Cerebellar nuclear complex (tissue), 1 donor: Measurements from ENCODE around the gene CAMLG.
"Not testable (repeated sequence)": the region's sequence is repeated elsewhere in the genome, so short reads cannot be mapped to it uniquely, and the experiment has no call there.

Source experiments
- DNase-seq, 2 experiments: peaks; one replicate each; lab custom pipeline; 2025; lab: John Stamatoyannopoulos, UW

Gene CAMLG

DNA sequence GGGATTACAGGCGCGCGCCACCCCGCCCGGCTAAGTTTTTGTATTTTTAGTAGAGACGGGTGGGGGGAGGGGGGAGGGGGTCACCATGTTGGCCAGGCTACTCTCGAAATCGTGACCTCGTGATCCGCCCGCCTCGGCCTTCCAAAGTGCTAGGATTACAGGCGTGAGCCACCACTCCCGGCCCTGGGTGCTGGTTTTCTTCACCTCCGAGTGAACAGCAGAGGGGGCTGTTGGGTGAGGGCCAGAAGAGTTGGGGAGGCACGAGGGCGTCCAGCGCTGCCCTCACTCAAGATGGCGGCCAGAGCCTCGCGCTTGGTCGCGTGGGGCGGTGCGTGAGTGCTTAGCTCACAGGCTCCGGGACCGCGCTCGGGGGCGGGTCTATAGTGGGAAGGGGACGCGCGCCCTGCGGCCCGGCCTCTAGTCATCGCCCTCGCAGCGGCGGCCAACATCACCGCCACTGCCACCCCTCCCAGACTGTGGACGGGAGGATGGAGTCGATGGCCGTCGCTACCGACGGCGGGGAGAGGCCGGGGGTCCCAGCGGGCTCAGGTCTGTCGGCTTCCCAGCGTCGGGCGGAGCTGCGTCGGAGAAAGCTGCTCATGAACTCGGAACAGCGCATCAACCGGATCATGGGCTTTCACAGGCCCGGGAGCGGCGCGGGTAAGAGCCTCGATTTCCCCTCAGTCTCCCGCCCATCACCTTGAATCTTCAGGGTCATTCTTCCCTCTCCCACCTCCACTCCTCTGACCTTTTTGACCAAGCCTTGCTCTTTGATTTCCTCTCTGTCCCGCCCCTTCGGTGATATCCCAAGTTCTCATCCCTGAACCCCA lies at the start of gene CAMLG:
TSS of gene CAMLG (plus strand) at position 416 of the 830 bp plus-strand sequence. CDS start at position 489, 73 bp downstream.
- DNase-seq, result peak; percentile 78 to 92

DNA sequence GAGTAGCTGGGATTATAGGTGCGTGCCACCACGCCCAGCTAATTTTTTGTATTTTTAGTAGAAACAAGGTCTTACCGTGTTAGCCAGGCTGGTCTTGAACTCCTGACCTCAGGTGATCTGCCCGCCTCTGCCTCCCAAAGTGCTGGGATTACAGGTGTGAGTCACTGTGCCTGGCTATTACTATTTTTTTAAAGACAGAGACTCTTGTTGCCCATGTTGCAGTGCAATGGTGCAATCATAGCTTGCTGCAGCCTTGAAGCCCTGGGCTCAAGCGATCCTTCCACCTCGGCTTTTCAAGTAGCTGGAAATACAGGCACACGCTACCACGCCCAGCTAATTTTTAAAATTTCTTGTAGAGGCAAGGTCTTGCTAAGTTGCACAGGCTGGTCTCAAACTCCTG lies 48.2 kb upstream of the CAMLG start:
- DNase-seq, result not testable (repeated sequence)

DNA sequence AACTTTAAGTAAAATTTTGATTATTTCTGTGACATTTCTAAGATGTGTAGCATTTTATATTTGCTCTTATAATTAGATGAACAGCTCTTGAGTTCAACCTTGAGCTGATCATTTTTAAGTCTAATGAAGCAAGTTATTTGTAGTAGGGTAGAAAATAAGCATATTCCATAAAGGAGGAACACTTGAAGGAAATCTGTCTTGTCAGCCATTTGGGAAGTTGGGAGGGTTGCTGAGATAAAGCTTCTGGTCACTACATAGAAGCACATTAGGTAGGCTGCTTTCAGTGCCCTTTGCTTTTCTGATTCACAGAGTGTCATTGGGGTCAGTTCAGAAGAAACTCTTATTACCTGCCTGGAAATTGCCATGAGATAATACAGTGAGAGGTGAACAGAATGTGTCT lies 45.6 kb upstream of the CAMLG start:
- no peak for DNase-seq

DNA sequence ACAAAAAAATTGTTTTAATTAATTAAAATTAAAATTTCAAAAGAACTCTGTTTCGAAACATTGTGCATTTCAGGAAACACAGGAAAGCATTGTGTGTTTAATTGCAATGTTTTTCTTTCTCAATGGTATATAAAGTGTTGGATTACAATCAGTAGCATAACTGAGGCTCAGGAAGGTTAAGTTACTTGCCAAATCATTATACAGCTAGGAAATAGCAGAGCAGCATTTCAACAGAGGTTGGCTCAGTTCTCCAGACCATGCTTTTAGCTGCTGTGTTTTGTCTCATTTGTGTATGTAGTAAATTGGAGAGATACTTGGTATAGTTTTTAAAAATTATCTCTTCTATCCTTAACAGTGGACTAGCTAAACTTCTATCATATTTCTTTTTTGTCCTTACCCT lies 30.0 kb upstream of the CAMLG start:
- no peak for DNase-seq

DNA sequence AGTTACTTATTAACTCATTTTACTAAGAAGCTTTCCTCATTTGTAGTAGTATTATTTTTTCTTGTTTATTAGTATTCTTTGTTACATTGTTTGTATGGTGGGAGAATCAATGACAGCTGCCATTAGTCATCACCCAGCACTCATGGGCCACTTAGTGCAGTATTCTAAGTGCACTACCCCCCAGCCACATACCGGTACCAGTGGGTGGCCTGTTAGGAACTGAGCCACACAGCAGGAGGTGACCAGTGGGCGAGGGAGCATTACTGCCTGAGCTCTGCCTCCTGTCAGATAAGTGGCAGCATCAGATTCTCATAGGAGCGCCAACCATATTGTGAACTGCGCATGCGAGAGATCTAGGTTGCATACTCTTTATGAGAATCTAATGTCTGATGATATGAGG lies 24.2 kb upstream of the CAMLG start:
- DNase-seq, result no peak

DNA sequence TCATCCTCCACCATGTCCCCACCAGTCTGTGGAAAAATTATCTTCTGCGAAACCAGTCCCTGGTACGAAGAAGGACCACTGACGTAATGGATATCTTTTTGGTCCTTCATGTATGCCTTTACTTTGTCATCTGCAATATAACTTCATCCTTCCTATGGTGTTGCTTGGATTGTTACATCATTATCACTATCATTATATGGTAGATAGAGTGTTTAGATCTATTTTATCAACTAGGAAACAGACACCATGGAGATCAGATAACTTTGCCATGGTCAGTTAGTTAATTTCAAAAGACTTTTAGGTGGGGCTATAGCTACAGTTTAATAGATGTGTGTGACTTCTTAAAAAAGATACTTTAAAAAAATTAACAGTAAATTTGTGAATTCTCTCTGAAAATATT lies 23.8 kb upstream of the CAMLG start:
- DNase-seq, result no peak

DNA sequence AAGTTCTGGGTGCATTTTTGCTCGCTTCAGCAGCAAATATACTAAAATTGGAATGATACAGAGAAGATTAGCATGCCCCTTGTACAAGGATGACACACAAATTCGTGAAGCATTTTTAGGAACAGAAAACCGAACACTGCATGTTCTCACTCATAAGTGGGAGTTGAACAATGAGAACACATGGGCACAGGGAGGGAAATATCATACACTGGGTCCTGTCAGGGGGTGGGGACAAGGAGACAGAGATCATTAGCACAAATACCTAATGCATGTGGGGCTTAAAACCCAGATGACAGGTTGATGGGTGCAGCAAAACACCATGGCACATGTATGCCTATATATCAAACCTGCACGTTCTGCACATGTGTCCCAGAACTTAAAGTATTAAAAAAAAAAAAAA lies 22.9 kb upstream of the CAMLG start:
- not testable (repeated sequence) for DNase-seq

DNA sequence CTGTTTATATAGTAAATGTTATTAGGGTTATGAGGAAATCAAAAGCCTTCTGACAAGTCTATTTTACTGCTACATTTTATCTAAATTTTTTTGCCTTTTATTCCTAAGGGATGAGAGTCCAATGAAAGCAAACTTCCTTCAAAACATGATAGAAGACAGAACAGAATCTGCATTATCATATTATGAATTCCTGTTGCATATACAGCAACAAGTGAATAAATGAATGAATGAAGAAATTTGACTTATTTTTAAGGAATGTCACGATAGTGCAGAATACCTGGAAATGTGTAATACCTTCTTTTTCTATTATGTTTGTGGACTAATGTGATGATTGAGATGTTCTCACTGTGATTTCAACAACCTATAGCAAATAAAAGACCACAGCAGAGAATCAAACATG lies 13.5 kb upstream of the CAMLG start:
- no peak for DNase-seq

DNA sequence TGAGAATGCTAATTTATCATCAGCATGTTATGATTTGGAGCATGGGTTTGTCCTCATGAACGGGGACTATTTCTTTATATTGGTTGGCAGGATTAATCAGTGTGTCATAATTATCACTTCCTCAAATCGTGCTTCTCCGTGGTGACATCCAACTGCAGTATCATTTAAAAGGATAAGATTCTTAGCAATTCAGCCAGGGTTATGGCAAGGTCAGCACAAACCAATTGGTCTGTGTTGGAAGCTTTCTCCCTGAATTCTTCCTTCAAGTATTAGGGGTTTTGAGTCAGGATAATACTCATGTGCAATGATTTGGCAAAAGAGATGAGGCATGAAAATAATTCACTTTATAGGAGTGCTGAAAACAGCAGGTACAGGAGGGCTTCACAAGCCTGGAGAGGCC lies 5.5 kb upstream of the CAMLG start:
- no peak for DNase-seq

DNA sequence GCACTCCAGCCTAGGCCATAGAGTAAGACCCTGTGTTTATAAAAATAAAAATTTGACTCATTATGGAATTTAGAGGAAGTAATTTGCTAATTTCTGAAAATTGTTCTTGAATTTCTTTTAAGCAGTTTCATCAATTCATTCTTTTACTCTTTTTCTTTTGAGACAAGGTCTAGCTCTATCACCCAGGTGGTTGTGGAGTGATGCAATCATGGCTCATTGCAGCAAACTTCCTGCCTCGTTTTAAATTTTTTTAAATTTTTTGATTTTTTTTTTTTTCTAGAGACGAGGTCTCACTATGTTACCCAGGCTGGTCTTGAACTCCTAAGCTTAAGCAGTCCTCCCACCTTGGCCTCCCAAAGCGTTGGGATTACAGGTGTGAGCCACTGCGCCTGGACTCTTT lies 3.1 kb upstream of the CAMLG start:
- DNase-seq, result no peak

DNA sequence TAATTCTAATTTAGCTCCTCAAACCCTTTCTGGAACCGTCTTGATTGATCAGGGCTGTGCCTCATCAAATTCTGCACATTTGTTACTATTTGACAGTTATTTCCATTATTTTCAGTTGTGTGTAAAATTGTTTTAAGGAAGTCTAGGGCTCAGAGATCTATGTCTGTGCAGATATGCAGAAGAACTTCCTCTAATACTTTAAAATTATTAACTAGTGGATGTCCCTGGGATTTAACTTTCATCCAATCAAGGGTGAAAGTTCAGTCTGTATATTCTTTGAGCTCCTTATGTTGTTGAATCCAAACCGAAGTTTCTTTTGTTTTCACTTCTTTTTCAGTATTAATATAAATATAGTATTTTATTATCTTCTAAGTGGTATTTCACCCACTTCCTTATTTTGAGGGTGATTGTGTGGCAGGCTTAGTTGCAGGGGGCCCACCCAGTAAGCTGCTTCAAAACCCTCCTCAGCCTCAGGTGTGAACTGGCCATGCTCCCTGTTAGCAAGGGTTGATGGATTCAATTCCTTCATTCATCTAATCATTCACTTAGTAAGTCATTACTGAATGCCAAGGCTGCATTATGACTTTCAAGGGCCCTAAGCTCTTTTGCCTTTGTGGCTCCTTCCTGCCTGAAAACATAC lies 2.1 kb upstream of the CAMLG start:
- no peak for DNase-seq

DNA sequence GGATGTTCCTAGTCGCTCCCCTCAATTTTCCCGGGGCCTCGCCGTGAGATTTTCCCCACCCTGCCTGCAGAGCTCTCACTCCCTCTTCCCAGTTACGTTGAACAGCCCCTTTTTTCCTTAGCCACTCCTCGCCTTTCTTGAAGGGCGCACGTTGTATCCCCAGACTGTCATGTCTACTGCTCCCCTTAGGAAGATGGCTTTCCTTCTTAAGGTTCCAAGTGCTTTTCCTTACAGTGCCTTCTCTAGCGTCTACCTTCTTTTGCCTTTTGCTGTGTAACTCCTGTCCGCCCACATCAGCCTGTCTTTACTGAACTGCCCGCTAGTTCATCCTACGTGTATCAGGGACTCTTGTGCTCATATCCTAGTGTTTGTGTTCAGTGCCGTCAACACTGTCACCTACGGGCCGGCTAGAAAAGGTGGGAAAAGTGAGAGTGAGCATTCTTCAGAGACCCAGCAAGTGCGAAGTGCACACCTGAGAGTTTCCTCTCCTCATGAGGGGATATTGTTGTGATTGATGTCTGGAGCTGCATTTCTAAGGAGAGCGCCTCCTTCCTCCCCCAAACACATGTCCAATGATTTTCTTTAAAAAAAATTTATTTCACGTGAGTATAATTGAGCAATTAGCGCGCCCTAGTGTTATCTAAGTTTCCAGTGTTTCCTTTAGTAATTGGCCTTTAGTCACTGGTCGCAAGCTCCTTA lies 764 bp downstream of the CAMLG start:
- DNase-seq, result no peak

DNA sequence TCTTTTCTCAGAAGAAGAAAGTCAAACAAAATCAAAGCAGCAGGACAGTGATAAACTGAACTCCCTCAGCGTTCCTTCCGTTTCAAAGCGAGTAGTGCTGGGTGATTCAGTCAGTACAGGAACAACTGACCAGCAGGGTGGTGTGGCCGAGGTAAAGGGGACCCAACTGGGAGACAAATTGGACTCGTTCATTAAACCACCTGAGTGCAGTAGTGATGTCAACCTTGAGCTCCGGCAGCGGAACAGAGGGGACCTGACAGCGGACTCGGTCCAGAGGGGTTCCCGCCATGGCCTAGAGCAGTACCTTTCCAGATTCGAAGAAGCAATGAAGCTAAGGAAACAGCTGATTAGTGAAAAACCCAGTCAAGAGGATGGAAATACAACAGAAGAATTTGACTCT lies 2.7 kb downstream of the CAMLG start:
- DNase-seq, result no peak

DNA sequence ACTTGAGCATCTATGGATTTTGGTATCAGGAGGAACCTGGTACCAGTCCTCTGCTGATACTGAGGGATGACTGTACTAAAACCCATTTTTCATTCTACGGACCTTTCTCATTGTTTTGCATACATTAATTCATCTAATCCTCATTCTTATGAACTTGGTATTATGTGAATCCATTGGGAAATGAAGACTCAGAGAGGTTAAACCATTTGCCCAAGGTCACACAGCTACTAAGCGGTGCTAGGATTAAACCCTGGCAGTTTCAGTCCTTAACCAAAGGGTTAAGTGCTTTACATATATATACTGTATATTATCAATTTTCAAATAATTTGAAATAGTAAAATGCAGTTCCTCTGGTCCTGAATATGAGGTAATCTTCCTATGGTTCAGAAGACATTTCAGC lies 3.8 kb downstream of the CAMLG start:
- DNase-seq, result no peak

DNA sequence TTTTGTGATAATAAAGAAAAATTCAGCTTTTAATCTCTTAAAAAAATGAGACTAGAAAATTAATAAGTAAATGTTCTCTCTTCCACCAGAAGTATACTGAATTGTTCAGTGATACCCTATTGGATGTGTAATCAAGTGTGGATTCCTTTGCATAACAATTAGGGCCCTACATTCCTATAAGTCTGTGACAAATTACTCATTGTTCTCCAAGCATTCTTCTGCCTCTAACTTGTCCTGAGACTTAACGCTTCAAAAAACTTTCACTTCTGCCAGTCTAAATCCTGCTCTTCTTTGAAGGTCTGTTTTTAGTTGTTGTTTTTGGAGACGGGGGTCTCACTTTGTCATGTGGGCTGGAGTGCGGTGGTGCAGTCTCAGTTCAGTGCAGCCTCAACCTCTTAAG lies 11.1 kb downstream of the CAMLG start:
- DNase-seq, result no peak

DNA sequence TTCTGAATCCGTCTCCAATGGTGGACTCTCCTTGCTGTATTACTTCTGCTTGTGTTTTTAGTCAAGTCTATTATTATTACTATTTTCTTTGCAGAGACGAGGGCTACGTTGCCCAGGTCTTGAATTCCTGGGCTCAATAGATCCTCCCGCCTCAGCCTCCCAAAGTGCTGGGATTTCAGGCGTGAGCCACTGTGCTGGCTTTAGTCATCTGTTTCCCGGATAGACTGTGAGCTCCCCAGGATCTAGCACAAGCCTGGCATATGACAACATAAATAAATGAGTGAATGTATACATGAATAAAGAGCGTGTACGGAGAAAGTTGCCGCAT lies 19.8 kb downstream of the CAMLG start:
- no peak for DNase-seq

DNA sequence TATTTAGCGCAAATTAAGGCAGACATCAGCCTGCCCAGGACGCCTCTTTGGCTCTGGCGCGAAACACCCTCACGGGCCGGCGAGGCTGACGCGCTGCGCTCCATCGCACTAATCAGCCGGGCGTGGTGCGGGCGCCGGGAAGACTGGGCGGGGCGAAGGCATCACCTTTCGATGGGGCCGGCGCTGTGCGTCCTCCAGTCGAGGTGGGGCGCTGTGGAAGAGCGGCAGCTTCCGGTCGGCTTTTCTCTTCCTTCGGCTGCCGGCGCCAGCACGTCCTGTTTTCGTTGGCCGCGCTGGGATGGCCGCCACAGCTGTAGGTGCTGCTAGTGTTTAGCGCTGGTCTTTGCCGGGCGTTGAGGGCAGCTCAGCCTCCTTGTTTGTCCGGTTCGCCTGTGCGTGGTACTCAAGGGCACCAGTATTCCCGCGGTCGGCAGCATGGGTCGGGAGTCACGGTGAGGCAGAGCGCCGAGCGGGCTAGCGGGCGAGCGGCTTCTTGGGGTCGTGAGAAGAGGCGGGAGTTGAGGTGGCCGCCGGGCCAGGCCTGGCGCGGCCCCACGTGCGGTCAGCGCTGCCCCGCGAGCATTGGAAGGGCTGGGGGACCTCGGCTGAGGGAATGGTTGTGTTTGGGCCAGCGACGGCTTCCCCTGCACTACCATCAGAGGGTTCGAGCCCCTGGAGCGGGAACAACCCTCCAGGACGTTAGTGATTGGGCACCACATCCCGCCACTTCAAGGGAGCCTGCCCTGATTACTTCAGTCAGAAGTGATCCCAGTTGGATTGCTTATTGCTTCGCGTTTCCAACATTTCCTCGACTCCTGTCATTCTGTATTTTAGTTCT lies 20.4 kb downstream of the CAMLG start, which contains the start of gene DDX46:
TSS of gene DDX46 (plus strand) at position 276 of the 838 bp plus-strand sequence. CDS start at position 436, 160 bp downstream.
- DNase-seq, result peak; percentile 32 to 76

DNA sequence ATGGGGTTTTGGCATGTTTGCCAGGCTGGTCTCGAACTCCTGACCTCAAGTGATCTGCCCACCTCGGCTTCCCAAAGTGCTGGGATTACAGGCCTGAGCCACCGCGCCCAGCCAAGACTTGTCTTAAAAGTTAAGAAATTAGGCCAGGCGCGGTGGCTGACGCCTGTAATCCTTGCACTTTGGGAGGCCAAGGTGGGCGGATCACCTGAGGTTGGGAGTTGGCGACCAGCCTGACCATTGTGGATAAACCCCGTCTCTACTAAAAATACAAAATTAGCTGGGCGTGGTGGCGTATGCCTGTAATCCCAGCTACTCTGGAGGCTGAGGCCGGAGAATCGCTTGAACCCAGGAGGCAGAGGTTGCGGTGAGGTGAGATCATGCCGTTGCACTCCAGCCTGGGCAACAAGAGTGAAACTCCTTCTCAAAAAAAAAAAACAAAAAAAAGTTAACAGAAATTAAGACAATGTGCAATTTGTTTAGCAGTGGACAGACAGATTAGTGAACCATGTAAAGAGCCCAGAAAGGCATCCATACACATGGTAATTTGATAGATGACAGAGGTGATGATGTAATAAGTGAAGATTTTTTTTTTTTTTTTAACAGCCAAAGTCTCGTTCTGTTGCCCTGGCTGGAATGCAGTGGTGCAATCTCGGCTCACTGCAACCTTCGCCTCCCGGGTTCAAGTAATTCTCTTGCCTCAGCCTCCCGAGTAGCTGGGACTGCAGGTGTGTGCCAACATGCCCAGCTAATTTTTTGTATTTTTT lies 29.4 kb downstream of the CAMLG start:
- DNase-seq, result not testable (repeated sequence)

DNA sequence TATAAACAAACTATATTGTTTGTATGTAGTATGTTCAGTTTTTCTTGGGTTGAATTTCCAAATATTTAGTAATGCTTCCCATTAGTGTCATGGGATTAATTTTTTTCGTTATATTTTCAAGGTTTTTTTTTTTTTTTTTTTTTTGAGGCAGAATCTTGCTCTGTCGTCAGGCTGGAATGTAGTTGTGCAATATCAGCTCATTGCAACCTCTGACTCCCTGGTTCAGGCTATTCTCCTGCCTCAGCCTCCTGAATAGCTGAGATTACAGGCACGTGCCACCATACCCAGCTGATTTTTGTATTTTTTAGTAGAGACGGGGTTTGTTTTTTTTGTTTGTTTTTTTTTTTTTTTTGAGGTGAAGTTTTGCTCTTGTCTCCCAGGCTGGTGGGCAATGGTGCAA lies 30.9 kb downstream of the CAMLG start:
- DNase-seq, result no peak

DNA sequence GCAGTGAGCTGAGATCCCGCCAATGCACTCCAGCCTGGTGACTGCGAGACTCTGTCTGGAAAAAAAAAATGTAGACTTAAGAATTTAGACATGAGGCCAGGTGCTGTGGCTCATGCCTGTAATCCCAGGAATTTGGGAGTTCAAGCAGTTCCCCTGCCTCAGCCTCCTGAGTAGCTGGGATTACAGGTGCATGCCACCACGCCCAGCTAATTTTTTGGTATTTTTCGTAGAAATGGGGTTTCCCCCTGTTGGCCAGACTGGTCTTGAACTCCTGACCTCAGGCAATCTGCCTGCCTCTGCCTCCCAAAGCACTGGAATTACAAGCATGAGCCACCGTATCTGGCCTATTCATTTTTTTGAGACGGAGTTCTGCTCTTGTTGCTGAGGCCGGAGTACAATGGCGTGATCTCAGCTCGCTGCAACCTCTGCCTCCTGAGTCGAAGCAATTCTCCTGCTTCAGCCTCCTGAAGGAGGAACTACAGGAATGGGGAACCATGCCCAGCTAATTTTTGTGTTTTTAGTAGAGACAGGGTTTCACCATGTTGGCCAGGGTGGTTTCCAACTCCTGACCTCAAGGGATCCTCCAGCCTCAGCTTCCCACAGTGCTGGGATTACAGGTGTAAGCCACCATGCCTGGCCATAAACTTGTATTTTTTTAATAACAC lies 34.2 kb downstream of the CAMLG start:
- DNase-seq, result no peak

DNA sequence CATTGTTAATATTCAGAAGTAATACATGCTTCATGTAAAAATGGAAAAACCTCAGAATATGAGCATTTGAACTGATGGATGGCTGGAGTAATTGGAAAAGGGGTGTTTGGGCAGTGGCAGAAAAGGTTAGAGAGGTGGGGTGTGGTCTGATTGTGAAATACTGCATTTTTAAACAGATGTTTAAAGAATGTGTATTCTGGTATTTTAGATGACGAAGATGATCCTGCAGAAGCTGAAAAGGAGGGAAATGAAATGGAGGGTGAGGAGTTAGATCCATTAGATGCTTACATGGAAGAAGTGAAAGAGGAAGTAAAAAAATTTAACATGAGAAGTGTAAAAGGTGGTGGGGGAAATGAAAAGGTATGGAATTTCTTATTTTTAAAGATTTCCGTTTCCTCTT lies 39.0 kb downstream of the CAMLG start:
- DNase-seq, result no peak
